Measurements from ENCODE around the gene RSPH1.

RSPH1 gene

GRCh38 chr21:42531771-42532170 lies 35.7 kb upstream of the RSPH1 start:
- DNase-seq (ENCODE audit: low read depth): no peak

GRCh38 chr21:42530167-42530518 lies 34.1 kb upstream of the RSPH1 start:
- DNase-seq (ENCODE audit: low read depth): no peak

GRCh38 chr21:42527489-42528158 lies 31.6 kb upstream of the RSPH1 start:
- no peak for DNase-seq (ENCODE audit: low read depth)

GRCh38 chr21:42527127-42527488 lies 31.1 kb upstream of the RSPH1 start:
- no peak for DNase-seq (ENCODE audit: low read depth)

GRCh38 chr21:42526379-42526727 lies 30.3 kb upstream of the RSPH1 start:
- DNase-seq (ENCODE audit: low read depth): no peak

GRCh38 chr21:42525676-42526378 lies 29.8 kb upstream of the RSPH1 start:
- DNase-seq (ENCODE audit: low read depth): no peak

GRCh38 chr21:42525029-42525581 lies 29.1 kb upstream of the RSPH1 start:
- DNase-seq (ENCODE audit: low read depth): no peak

GRCh38 chr21:42524341-42525028 lies 28.5 kb upstream of the RSPH1 start:
- DNase-seq (ENCODE audit: low read depth): peak; percentile 38

- no peak for DNase-seq (ENCODE audit: low read depth)
Observed at GRCh38 chr21:42523941-42524340, 27.9 kb upstream of the RSPH1 start.

- DNase-seq (ENCODE audit: low read depth): no peak
Observed at GRCh38 chr21:42523211-42523610, 27.2 kb upstream of the RSPH1 start.

GRCh38 chr21:42522771-42523170 lies 26.7 kb upstream of the RSPH1 start:
- no peak for DNase-seq (ENCODE audit: low read depth)

- DNase-seq (ENCODE audit: low read depth): no peak
Observed at GRCh38 chr21:42522271-42522670, 26.2 kb upstream of the RSPH1 start.

- DNase-seq (ENCODE audit: low read depth): no peak
Observed at GRCh38 chr21:42521805-42522204, 25.8 kb upstream of the RSPH1 start.

- DNase-seq (ENCODE audit: low read depth): no peak
Observed at GRCh38 chr21:42521384-42521783, 25.4 kb upstream of the RSPH1 start.

GRCh38 chr21:42520628-42521253 lies 24.7 kb upstream of the RSPH1 start:
- no peak for DNase-seq (ENCODE audit: low read depth)

GRCh38 chr21:42518626-42519025 lies 22.6 kb upstream of the RSPH1 start:
- DNase-seq (ENCODE audit: low read depth): no peak

GRCh38 chr21:42518215-42518614 lies 22.2 kb upstream of the RSPH1 start:
- no peak for DNase-seq (ENCODE audit: low read depth)

GRCh38 chr21:42515708-42516502 lies 19.9 kb upstream of the RSPH1 start:
- no peak for DNase-seq (ENCODE audit: low read depth)

- no peak for DNase-seq (ENCODE audit: low read depth)
Observed at GRCh38 chr21:42514883-42515228, 18.8 kb upstream of the RSPH1 start.

GRCh38 chr21:42513985-42514882 lies 18.2 kb upstream of the RSPH1 start:
- peak; percentile 50 for DNase-seq (ENCODE audit: low read depth)
